H9 (cell line): ENCODE data around the gene TERT. TPM values are rescaled to one million over a fixed set of nuclear protein-coding genes. Genes with fewer than 3 reads are reported as not detected.

Experiments used
- DNase-seq: peaks from one replicate; pipeline ENCODE4 v3.0.0-alpha.2; 2017
- H2AFZ ChIP-seq: one replicate; pipeline ENCODE4 v1.6.1; 2013; ENCODE audit warnings: mild to moderate bottlenecking, low read length, control low read depth, moderate library complexity
- H2AK5ac ChIP-seq: 2 replicates; pipeline ENCODE4 v1.6.1; 2013; ENCODE audit warnings: low read length, control low read depth, mixed read lengths; ENCODE audit not compliant: insufficient read length
- H2BK120ac ChIP-seq: one replicate; pipeline ENCODE4 v1.6.1; 2013; ENCODE audit warnings: low read depth, mild to moderate bottlenecking, low read length, control low read depth, inconsistent platforms; ENCODE audit not compliant: poor library complexity, severe bottlenecking
- H2BK12ac ChIP-seq: 2 replicates; pipeline ENCODE4 v1.6.1; 2013; ENCODE audit warnings: low read length, control low read depth, mixed read lengths, low read depth; ENCODE audit not compliant: insufficient read length
- H2BK15ac ChIP-seq: 2 replicates; pipeline ENCODE4 v1.6.1; 2013; ENCODE audit warnings: low read depth, low read length, control low read depth
- H2BK20ac ChIP-seq: one replicate; pipeline ENCODE4 v1.6.1; 2013; ENCODE audit warnings: low read depth, mild to moderate bottlenecking, low read length, control low read depth, inconsistent platforms; ENCODE audit not compliant: poor library complexity, severe bottlenecking
- H2BK5ac ChIP-seq: 2 replicates; pipeline ENCODE4 v1.6.1; 2013; ENCODE audit warnings: low read length, control low read depth, mixed read lengths; ENCODE audit not compliant: insufficient read length
- H3K14ac ChIP-seq: 2 replicates; pipeline ENCODE4 v1.6.1; 2013; ENCODE audit warnings: low read length, control low read depth; ENCODE audit not compliant: insufficient read depth
- H3K18ac ChIP-seq: 2 replicates; pipeline ENCODE4 v1.6.1; 2013; ENCODE audit warnings: low read depth, mild to moderate bottlenecking, mixed read lengths, low read length, control low read depth; ENCODE audit not compliant: insufficient read length
- H3K23ac ChIP-seq: 2 replicates; pipeline ENCODE4 v1.6.1; 2013; ENCODE audit warnings: low read length, control low read depth, mixed read lengths, low read depth; ENCODE audit not compliant: insufficient read length
- H3K23me2 ChIP-seq: 2 replicates; pipeline ENCODE4 v1.6.1; 2013; ENCODE audit warnings: low read depth, mild to moderate bottlenecking, mixed read lengths, low read length, control low read depth; ENCODE audit not compliant: insufficient read length, poor library complexity, severe bottlenecking
- H3K27ac ChIP-seq: 2 replicates; pipeline ENCODE4 v1.5.1; 2013; ENCODE audit warnings: low read length, control low read depth, mixed read lengths, low read depth; ENCODE audit not compliant: insufficient read length
- H3K27me3 ChIP-seq: 2 replicates; pipeline ENCODE4 v1.6.1; 2013; ENCODE audit warnings: low read length, control low read depth, inconsistent platforms; ENCODE audit not compliant: insufficient read depth
- H3K4ac ChIP-seq: 2 replicates; pipeline ENCODE4 v1.6.1; 2013; ENCODE audit warnings: low read depth, mild to moderate bottlenecking, control low read depth, inconsistent platforms, low read length, moderate library complexity
- H3K4me1 ChIP-seq: 2 replicates; pipeline ENCODE4 v1.6.1; 2013; ENCODE audit warnings: low read length, control low read depth, inconsistent platforms; ENCODE audit not compliant: insufficient read depth
- H3K4me2 ChIP-seq: 2 replicates; pipeline ENCODE4 v1.6.1; 2013; ENCODE audit warnings: low read length, control low read depth, mixed read lengths; ENCODE audit not compliant: insufficient read length, insufficient read depth
- H3K56ac ChIP-seq: 2 replicates; pipeline ENCODE4 v1.6.1; 2013; ENCODE audit warnings: low read depth, mild to moderate bottlenecking, mixed read lengths, low read length, control low read depth; ENCODE audit not compliant: insufficient read length
- H3K79me1 ChIP-seq: 2 replicates; pipeline ENCODE4 v1.6.1; 2013; ENCODE audit warnings: low read depth, mild to moderate bottlenecking, moderate library complexity, low read length, control low read depth, inconsistent platforms; ENCODE audit not compliant: insufficient read depth, poor library complexity, severe bottlenecking
- H3K79me2 ChIP-seq: 2 replicates; pipeline ENCODE4 v1.6.1; 2013; ENCODE audit warnings: low read length, control low read depth, inconsistent platforms; ENCODE audit not compliant: insufficient read depth
- H3K9ac ChIP-seq: 2 replicates; pipeline ENCODE4 v1.6.1; 2013; ENCODE audit warnings: low read length, control low read depth, mixed read lengths; ENCODE audit not compliant: insufficient read length; ENCODE audit errors: extremely low read depth
- H3K9me3 ChIP-seq: one replicate; pipeline ENCODE4 v1.6.1; 2013; ENCODE audit warnings: low read depth, low read length, inconsistent platforms; ENCODE audit not compliant: control insufficient read depth
- H3T11ph ChIP-seq: one replicate; pipeline ENCODE4 v1.6.1; 2013; ENCODE audit warnings: mild to moderate bottlenecking, low read length, control low read depth, inconsistent platforms
- H4K20me1 ChIP-seq: one replicate; pipeline ENCODE4 v1.6.1; 2013; ENCODE audit not compliant: control insufficient read depth, insufficient read length, insufficient read depth
- H4K5ac ChIP-seq: 2 replicates; pipeline ENCODE4 v1.6.1; 2013; ENCODE audit warnings: low read depth, mild to moderate bottlenecking, mixed read lengths, low read length, control low read depth; ENCODE audit not compliant: insufficient read length
- H4K8ac ChIP-seq: replicated peaks from 2 replicates; pipeline ENCODE4 v1.6.1; 2013; ENCODE audit warnings: low read length, control low read depth, mixed read lengths, low read depth; ENCODE audit not compliant: insufficient read length
- H4K91ac ChIP-seq: 2 replicates; pipeline ENCODE4 v1.6.1; 2013; ENCODE audit warnings: low read depth, mild to moderate bottlenecking, moderate library complexity, mixed read lengths, low read length, control low read depth; ENCODE audit not compliant: insufficient read length
- H3K27ac Mint-ChIP-seq, 3 experiments: 2 replicates in 2 of 3; 3 replicates in 1 of 3; pipeline ENCODE4 v1.8.0; 2020 to 2021; ENCODE audit warnings: mixed read lengths in 3 of 3, mild to moderate bottlenecking in 1 of 3, moderate library complexity in 1 of 3
- H3K27me3 Mint-ChIP-seq: 2 replicates; pipeline ENCODE4 v1.8.0; 2021; ENCODE audit warnings: low read depth, mild to moderate bottlenecking, moderate library complexity, mixed read lengths
- H3K36me3 Mint-ChIP-seq, 3 experiments: 2 replicates in 2 of 3; 3 replicates in 1 of 3; pipeline ENCODE4 v1.8.0; 2020 to 2021; ENCODE audit warnings: low read depth in 3 of 3, mixed read lengths in 3 of 3; ENCODE audit not compliant: insufficient read depth in 1 of 3
- H3K4me1 Mint-ChIP-seq, 2 experiments: 2 replicates each; pipeline ENCODE4 v1.8.0; 2020; ENCODE audit warnings: mixed read lengths in 2 of 2
- H3K4me3 Mint-ChIP-seq, 2 experiments: 2 replicates in 1 of 2; 3 replicates in 1 of 2; pipeline ENCODE4 v1.8.0; 2020 to 2021; ENCODE audit warnings: mild to moderate bottlenecking in 2 of 2, mixed read lengths in 2 of 2, moderate library complexity in 1 of 2
- H3K9me3 Mint-ChIP-seq, 2 experiments: 2 replicates in 1 of 2; 3 replicates in 1 of 2; pipeline ENCODE4 v1.8.0; 2020; ENCODE audit warnings: mild to moderate bottlenecking in 2 of 2, mixed read lengths in 2 of 2, moderate library complexity in 1 of 2
- WGBS: extraction: QIAGEN DNeasy Blood & Tissue Kit; methylation state at CpG from one replicate; pipeline ENCODE4 v1.1.7; 2013; ENCODE audit warnings: missing lambda C conversion rate, low lambda C conversion rate, mixed read lengths; ENCODE audit not compliant: insufficient read length; ENCODE audit errors: extremely low coverage; 5-methylcytosine and 5-hydroxymethylcytosine counted together
- total RNA-seq: library from RNA; stranded (reverse); gene quantifications from 2 replicates; pipeline ENCODE4 v1.2.1, GENCODE V29; 2021
- TF ChIP-seq, protein P1 (sequence below): fragments of 200-600 bp; sonication (generic); conservative IDR thresholded peaks from 3 replicates; pipeline ENCODE4 v1.8.0; 2021; ENCODE audit warnings: antibody characterized with exemption, mild to moderate bottlenecking

The TERT gene
- total RNA-seq, 1 experiment from 2014 or later = 15.5 TPM

DNA sequence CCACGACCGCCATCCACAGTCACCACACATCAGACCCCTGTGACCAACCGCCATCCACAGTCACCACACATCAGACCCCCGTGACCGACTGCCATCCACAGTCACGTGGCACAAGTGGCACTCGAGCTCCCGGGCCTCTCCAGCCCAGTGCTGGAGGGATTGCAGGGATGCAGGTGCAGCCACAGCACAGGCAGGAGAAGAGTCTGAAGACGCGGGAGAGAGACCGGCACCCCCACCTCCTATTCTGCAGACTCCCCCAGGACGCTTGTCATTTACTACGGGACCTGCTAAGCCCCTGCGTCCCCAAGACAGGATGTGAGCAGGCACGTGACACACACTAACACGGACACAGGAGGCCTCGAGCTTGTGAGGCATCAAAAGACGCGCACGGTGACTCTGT, 21.1 kb downstream of the TERT start:
- Histone ChIP-seq H4K91ac (no peak overlapping the region), H2BK5ac (no peak overlapping the region), H3K4me1 (no peaks in the 10 kb centered on the region), H3K9ac (no peak overlapping the region), H2AFZ (no peak overlapping the region), H3K23ac (no peak overlapping the region), H3K79me1 (no peaks in the 10 kb centered on the region), H3K14ac (no peak overlapping the region; the same call in 1 of the 2 replicates), H3K23me2 (no peaks in the 10 kb centered on the region), H2AK5ac (no peak overlapping the region), H3K27me3 (no peaks in the 10 kb centered on the region), H2BK15ac (no peak overlapping the region), H3K18ac (no peak overlapping the region), H3K4me2 (no peak overlapping the region), H2BK12ac (no peak overlapping the region), H3K4ac (no peak overlapping the region), H4K20me1 (peaks cover 4% of the 10 kb centered on the region), H3K9me3 (no peaks in the 10 kb centered on the region), H3K27ac (no peak overlapping the region), H3T11ph (no peak overlapping the region), H4K5ac (no peak overlapping the region), H2BK120ac (no peak overlapping the region), H3K79me2 (peaks cover 2% of the 10 kb centered on the region; the same call in 1 of the 2 replicates), H2BK20ac (no peak overlapping the region), H3K56ac (no peak overlapping the region), H4K8ac (no peak overlapping the region)
- Mint-ChIP-seq H3K9me3 (no peaks in the 10 kb centered on the region), H3K27me3 (peaks cover 1% of the 10 kb centered on the region; the same call in 1 of the 2 replicates), H3K4me3 (no peak overlapping the region), H3K4me1 (no peaks in the 10 kb centered on the region), H3K36me3 (peaks cover 25 to 31% (median 27%) of the 10 kb centered on the region in 3 experiments; a peak in 6 of 7 replicates), H3K27ac (no peak overlapping the region)
- no CpG with 5 or more reads among the region's 20 CpGs for WGBS
- no peak for DNase-seq
- TF ChIP-seq, protein P1, sequence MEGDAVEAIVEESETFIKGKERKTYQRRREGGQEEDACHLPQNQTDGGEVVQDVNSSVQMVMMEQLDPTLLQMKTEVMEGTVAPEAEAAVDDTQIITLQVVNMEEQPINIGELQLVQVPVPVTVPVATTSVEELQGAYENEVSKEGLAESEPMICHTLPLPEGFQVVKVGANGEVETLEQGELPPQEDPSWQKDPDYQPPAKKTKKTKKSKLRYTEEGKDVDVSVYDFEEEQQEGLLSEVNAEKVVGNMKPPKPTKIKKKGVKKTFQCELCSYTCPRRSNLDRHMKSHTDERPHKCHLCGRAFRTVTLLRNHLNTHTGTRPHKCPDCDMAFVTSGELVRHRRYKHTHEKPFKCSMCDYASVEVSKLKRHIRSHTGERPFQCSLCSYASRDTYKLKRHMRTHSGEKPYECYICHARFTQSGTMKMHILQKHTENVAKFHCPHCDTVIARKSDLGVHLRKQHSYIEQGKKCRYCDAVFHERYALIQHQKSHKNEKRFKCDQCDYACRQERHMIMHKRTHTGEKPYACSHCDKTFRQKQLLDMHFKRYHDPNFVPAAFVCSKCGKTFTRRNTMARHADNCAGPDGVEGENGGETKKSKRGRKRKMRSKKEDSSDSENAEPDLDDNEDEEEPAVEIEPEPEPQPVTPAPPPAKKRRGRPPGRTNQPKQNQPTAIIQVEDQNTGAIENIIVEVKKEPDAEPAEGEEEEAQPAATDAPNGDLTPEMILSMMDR = no peak
